Measurements from ENCODE around the gene PLXNA1. TPM values are rescaled to one million over a fixed set of nuclear protein-coding genes. Genes with fewer than 3 reads are reported as not detected.

PLXNA1 gene
- total RNA-seq, 2 donors from 2014 or later, result 15.4 to 18.0 TPM

DNA sequence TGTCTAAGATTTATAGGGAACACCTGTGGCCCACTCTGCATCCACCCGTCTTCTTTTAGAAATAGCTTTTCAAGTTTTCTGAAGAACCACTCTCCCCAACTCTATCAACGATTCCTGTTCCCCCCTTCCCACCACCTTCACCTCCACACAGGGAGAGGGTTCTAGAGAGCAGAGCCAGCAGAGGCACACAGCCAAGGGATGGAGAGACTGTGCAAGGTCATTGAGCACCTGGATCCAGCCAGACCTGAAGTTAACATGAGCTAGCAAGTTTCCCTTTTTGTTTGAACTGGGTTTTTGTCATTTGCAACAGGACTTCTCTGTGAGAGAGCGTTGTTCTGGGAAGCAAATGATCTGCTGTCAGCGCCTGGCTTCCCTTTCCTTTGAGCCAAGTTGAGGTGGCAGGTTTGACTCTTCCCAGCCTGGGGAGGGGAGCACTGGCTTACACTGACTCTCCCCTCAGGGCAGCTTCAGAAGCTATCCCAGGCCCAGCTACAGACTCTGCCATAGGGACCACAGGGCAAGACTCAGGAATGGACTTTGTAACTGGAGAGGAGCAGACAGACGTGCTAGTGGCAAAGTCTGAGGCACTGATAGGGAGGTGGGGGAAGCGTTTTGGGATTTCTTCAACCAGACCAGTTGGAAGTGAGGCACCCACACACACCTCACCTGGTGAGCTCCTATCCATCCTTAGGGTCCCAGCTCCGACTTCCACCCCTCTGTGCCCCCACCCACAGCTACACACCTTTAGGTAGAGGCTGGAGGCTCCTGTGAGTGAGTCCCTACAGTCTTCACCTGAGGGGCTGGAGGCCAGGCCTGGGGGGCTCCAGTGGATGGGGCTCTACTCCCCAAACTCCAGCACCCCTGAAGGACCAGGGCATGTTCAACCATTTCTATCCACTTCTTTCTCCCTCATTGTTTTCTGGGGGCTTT is 19.4 kb upstream of the PLXNA1 start:
- ATAC-seq, result no peak
- intact Hi-C loops (cut with DNase I, micrococcal nuclease), result no loop called here
- no peak for DNase-seq

DNA sequence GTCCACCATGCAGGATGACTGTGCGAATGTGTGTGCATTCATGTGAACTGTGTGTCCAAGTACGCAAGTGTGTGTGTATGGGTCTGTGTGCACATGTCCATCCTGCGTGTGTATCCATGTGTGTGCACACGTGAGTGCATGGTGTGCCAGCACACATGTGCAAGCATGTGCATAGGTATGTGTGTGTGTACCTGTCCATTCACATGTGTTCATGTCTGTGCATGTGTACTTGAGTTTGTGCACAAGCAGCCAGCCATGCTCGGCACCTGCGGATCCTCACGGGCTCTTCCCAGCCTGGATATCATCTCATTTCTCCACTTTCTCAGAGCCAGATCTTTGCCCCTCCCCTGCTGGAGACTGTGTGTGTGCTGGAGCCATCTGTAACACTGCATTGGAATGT is 18.7 kb upstream of the PLXNA1 start:
- ATAC-seq (no peak), DNase-seq (no peak)
- intact Hi-C loops (cut with DNase I, micrococcal nuclease), result no loop called here

DNA sequence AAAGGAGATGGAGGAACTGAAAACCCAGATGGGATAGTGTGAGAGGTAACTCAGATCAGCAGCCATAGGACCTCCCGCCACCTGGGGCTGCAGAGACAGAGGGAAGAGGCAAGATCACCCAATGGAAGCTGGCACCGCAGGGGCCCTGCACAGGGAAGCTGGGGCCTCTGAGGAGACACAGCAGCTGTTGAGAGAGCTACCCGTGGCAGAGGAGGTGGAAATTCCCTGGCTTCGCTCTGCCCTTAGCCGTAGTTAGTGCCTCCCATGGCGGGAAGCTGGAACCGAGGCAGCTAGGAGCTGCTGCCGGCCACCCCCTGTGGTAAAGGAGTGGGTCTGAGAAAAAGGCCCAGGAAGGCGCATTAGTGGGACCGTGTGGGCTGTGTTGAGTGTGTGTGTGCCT is 18.0 kb upstream of the PLXNA1 start:
- ATAC-seq, result no peak
- DNase-seq, result no peak
- intact Hi-C loops (cut with DNase I, micrococcal nuclease), result no loop called here

DNA sequence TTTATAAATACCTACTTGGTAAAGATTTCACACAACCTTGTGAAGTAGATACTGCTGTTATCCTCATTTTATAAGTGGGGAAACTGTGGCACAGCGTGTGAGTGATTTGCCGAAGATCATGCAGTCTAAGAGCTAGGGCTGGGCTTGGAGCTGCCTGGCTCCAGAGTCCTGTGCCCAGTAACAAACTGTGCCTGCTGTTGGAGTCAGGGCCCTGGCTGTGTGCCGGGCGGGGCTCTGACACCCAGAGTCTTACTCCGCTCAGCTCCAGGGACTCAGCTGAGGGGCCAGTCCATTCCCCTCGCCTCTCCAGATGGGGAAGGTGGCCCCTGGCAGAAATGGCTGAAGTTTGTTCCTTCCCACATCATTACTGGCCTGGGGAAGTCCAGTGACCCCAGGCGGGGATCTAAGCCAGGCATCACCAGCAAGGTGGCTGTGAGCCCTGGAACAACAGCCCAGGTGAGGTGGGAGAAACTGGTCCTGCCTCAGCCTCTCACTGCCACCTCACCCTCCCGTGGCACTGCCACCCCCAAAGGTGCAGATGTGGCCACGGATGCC is 17.3 kb upstream of the PLXNA1 start:
- DNase-seq, result no peak
- intact Hi-C loops (cut with DNase I, micrococcal nuclease), result no loop called here
- no peak for ATAC-seq

DNA sequence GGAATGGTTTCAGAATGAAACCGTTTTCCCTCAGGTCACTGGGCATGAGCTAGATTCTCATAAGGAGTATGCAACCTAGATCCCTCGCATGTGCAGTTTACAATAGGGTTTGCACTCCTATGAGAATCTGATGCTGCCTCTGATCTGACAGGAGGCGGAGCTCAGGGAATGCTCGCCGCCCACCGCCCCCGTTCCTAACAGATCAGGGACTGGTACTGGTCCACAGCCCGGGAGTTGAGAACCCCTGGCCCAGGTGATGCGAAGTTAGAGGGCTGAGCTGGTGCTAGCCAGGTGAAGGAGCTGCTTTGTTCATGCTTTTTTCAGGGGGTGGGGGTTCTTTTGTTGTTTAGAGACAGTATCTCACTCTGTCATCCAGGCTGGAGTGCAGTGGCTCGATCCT is 15.5 kb upstream of the PLXNA1 start:
- no peak for DNase-seq
- intact Hi-C loops (cut with DNase I, micrococcal nuclease), result no loop called here
- ATAC-seq, result no peak

DNA sequence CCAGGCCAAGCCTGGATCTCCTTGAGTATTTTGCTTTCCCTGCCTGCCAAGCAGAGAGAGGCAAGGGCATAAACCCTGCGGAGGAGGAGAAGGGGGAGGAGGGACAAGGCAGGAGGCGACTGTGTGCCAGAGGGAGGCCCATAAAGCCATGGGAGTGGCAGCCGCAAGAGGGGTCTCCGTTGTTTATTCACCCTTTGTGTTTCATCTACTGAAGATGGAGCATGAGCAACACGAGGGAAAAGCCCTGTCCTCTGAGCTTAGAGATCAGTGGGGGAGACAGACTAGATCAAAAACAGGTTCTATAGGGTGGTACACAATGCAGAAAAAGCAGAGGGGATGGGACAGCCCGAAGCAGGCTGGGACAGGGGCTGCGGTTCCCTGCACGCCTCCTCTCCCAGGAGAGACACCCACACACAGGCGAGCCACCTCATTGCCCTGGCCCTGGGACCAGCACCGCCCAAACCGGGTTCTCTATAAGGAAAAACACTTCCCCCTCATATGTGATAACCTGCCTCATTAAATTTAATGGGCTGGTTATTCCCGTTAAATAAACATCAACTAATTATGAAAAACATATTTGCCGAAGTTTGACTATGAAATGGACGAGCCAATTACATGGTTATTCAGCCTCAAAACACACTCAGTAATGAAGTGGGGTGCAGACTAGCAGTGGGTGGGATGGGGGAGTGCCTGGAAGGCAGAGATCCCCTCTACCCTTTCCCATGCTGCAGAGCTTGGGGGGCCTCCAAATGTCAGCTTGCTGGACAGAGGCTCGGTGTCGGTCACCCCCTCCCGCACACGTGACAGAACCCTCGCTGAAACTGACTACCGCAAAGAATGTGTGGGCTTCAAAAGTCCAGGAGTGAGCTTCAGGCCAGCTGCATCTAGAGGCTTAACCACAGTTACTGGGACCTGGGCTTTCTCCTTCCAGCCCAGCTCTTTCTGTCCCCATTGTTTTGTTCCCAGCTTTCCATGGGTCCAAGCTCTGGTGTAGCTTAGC is 14.2 kb upstream of the PLXNA1 start:
- intact Hi-C loops (cut with DNase I, micrococcal nuclease), result no loop called here
- ATAC-seq (no peak), DNase-seq (no peak)

DNA sequence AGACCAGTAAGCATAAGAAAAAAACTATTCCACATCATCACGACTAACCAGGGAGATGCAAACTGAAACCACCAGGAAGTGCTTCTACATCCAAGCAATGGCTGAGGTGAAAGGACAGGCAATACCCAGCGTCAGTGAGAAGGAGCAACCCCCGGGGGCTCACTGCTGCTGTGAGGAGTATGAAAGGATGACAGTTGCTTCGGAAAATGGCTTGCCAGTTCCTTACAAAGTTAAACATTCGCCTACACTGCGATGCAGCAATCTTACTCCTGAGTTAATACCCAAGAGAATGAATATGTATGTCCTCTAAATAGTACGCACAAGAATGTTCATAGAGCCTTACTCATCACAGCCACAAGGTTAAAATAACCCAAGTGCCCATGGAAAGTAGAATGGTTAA is 13.3 kb upstream of the PLXNA1 start:
- intact Hi-C loops (cut with DNase I, micrococcal nuclease), result no loop called here

DNA sequence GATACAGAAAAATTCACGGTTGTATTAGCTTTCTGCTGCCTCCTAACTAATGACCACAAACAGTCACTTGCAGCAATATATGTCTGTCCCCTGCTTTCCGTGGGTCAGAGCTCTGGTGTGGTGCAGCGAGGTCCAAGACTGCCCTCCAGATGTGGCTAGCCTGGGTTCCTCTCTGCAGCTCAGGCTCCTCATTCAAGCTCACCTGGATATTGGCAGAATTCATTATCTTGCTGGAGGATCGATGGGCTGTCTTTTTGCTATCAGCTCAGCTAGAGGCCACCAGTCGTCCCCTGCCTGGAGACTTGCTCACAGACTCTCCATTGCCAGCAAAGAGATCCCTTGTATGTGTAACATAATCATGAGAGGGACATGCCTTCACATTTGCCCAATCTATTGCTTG is 12.8 kb upstream of the PLXNA1 start:
- no peak for DNase-seq
- ATAC-seq, result no peak
- intact Hi-C loops (cut with DNase I, micrococcal nuclease), result loop anchor here in 1 of 2 donors (10.0 kb wide), 1 partner anchor 215 kb away; no protein-coding TSS in a partner anchor

More for the DNA sequence above, 13.3 kb upstream of the PLXNA1 start:
- ATAC-seq (no peak), DNase-seq (no peak)

DNA sequence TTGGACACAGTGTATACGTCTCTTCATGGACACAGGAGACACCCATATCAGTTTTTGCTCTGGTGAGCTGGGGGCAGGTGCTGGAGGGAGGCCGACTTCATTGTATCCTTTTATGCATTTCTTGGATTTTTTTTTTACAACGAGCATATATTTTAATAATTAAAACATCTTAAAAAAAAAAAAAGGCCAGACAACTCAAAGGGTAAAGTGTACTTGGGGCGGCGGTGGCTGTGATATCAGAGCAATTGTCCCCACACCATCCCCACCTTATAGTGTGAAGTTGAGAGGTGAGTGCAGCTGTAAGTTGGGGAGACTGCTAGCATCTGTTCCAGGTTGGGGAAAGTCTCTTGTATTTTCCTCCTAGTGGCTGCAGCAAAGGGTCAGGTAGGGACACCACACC is 12.0 kb upstream of the PLXNA1 start:
- intact Hi-C loops (cut with DNase I, micrococcal nuclease), result loop anchor here in 1 of 2 donors (10.0 kb wide), 1 partner anchor 216 kb away; no protein-coding TSS in a partner anchor
- DNase-seq (no peak), ATAC-seq (no peak)

DNA sequence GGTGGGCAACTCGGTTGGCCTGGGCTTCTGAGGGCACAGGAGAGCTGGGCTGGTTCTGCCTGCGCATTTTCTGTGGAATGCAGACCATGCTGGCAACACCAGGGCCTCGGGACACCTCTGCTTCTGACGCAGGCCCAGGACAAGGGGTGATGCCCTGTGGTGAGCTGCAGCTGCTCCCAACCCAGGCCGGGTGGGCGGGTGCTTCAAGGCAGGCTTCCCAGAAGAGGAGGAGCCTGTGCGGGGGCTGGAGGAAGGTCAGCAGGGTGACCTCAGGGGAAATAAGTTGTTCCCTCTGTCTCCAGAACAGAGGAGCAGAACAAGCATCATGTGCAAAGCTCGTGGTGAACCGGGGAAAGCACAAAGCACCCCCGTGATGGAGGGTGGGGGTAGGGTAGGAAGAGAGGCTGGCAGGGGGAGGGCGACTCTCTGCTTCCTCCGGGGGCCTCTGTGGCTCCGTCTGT is 11.0 kb upstream of the PLXNA1 start:
- ATAC-seq, result peak; percentile 35
- intact Hi-C loops (cut with DNase I, micrococcal nuclease), result loop anchor here in 1 of 2 donors (10.0 kb wide), 1 partner anchor 217 kb away; no protein-coding TSS in a partner anchor
- DNase-seq, result peak; percentile 37 to 76

DNA sequence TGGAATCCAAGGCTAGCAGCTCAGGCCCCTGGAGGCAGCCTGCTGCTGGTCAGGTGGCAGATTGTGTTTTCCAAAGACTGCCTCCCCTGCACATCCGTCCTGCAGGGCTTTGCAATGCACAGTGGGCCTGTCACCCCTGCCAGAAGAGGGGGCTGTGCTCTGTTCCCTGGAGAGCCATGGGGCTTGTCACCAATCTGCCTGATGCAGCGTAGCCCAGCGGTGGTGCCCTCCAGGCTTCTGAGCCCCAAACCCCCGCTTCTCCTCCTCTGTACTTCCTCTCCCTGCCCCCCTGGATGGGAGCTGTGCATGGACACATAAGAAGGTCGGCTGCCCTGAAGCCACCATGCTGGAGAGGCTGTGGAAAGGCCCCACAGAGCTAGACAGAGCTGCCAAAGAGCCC is 10.0 kb upstream of the PLXNA1 start:
- DNase-seq, result no peak
- ATAC-seq, result no peak
- intact Hi-C loops (cut with DNase I, micrococcal nuclease), result loop anchor here in 1 of 2 donors (10.0 kb wide), 1 partner anchor 218 kb away; no protein-coding TSS in a partner anchor

DNA sequence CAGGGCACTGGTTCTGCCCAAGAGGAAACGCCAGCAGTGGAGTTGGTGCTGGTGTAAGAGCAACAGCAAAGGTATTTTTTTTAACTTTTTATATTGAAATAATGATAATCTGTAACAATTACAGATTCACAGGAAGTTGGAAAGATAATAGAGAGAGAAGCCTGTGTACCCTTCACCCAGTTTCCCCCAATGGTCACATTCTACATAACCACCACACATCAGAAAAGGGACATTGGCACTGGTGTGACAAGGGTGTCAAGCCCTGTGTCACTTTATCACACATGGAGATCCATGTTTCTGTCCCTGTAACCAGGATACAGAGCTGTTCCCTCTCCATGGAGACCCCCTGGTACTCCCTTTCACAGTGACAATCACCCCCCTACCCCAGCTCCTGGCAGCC is 9.1 kb upstream of the PLXNA1 start:
- ATAC-seq (no peak), DNase-seq (no peak)
- intact Hi-C loops (cut with DNase I, micrococcal nuclease), result loop anchor here in 1 of 2 donors (10.0 kb wide), 1 partner anchor 219 kb away; no protein-coding TSS in a partner anchor

DNA sequence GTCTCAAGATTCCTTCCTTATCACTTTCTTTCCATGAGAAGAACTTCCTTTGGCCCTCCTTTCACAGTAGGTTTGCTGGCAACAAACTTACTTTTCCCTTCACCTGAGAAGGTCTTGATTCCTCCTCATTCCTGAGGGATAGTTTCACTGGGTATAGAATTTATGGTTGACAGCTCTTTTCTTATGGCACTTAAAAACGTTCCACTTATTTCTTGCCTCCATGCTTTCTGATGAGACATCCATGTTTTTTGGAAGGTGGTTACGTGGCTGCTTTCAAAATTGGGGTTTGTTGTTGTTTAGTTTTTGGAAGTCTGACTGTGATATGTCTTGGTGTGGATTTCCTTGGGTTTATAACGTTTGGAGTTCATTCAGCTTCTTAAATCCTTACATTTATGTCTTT is 8.2 kb upstream of the PLXNA1 start:
- ATAC-seq (no peak), DNase-seq (no peak)
- intact Hi-C loops (cut with DNase I, micrococcal nuclease), result loop anchor here in 1 of 2 donors (10.0 kb wide), 1 partner anchor 220 kb away; no protein-coding TSS in a partner anchor

DNA sequence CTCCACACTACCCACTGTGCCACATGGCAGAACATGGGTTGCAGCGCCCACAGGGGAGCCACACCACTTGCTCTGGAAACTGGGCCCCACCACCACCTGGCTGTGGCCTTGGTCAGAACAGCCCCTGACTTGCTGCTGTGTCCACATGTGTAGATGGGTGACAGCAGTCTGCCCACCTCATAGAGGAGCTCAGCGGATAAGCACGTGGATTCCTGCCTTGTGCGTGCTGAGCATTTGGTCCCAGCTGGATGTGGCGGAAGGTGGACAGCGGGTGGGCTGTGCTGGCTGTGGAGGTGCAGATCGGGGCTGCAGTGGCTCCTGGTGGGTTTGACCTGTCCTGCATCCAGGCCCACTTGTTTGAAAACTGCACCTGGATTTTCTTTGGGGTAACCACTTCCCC is 6.0 kb upstream of the PLXNA1 start:
- DNase-seq, result no peak
- no peak for ATAC-seq
- intact Hi-C loops (cut with DNase I, micrococcal nuclease), result loop anchor here in 1 of 2 donors (10.0 kb wide), 1 partner anchor 222 kb away; no protein-coding TSS in a partner anchor

DNA sequence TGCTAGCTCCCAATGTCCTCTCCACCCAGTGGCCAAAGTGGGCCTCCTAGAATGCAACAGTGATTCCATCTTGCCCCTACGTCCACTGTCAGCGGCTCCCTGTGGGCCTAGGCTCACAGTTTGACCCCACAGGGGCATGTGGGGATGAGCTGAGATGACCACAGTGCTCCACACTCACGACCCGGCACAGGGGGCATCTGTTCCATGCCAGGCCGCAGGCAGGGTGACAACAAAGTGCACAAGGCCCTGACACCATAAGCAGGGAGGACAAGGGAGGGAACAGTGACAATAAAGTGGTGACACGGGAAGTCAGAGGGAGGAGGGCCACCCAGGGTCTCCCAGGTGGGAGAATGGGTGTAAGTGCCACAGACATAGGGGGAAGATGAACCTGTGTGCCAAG is 5.1 kb upstream of the PLXNA1 start:
- DNase-seq, result no peak
- ATAC-seq, result no peak
- intact Hi-C loops (cut with DNase I, micrococcal nuclease), result loop anchor here in 1 of 2 donors (10.0 kb wide), 1 partner anchor 223 kb away; no protein-coding TSS in a partner anchor

DNA sequence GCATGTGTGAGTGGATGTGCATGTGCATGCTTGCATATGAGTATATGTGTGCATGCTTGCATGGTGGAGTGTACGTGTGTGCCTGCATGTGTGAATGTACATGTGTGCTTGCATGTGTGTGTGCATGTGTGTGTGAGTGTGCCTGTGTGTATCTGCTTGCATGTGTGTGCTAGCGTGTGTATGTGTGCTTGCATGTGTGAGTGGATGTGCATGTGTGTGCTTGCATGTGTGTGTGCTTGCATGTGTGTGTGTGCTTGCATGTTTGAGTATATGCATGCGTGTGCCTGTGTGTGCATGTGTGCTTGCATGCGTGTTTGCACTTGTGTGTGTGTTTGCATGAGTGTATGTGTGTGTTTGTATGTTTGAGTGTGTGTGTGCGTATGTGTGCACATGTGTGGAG is 4.6 kb upstream of the PLXNA1 start:
- no peak for ATAC-seq
- intact Hi-C loops (cut with DNase I, micrococcal nuclease), result loop anchor here in 1 of 2 donors (10.0 kb wide), 1 partner anchor 223 kb away; no protein-coding TSS in a partner anchor
- DNase-seq, result no peak

DNA sequence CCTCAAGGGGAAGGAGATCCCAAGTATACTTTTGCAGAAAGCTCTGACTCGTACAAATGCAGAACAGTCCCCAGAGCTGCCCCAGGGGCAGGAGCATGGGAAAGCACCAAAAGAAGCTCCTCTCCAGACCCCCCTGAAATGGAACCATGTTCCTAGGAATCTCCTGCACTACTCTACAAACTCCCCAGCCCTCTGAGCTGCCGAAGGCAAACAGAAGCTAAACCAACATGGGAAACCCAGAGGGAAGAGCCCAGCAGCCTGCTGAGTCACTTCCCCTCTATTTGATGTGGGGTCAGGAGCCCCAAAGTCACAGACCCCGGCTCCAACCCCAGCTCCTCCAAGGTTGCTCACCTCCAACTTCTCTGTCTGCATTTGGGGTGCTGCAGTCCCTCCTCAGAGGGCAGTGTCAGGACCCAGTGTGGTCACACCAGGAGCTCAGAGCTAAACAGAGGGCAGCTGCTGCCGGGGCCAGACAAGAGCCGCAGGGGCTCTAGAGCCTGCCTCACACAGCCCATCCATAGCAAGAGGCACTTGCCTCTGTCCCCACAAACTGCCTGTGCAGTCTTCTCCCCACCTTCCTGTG is 3.8 kb upstream of the PLXNA1 start:
- DNase-seq (no peak), ATAC-seq (no peak)
- intact Hi-C loops (cut with DNase I, micrococcal nuclease), result loop anchor here in 1 of 2 donors (10.0 kb wide), 1 partner anchor 224 kb away; no protein-coding TSS in a partner anchor

DNA sequence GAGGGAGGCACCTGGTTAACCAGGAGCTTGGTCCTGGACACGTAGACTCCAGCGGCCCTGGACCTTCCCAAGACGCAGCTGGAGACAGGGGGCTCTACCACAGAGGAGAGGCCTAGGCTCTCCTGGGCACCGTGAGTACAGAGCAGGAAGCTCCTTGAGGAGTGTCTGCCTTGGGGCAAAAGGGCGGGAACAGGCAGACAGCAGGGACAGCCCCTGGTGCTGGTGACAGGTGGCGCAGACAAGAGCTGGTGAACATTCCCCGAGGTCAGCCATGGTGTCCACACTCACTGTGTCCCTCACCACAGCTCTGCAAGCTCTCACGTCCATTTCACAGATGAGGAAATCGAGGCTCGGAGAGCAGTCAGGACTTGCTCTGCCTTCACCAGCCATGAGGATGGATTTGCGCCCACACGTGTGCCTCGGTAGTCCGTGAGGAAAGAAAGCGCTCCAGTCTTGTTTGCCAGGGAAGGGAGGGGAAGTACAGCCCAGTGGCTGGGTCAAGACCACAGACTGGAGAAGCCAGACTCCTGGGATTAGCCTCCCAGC is 2.6 kb upstream of the PLXNA1 start:
- intact Hi-C loops (cut with DNase I, micrococcal nuclease), result no loop called here
- ATAC-seq (no peak), DNase-seq (no peak)
